ENCODE results near the gene CEP72. TPM values are rescaled to one million over a fixed set of nuclear protein-coding genes. Genes with fewer than 3 reads are reported as not detected.

Gene CEP72
- total RNA-seq, 1 experiment from 2014 or later: 16.4 TPM

- TF ChIP-seq, protein P1, sequence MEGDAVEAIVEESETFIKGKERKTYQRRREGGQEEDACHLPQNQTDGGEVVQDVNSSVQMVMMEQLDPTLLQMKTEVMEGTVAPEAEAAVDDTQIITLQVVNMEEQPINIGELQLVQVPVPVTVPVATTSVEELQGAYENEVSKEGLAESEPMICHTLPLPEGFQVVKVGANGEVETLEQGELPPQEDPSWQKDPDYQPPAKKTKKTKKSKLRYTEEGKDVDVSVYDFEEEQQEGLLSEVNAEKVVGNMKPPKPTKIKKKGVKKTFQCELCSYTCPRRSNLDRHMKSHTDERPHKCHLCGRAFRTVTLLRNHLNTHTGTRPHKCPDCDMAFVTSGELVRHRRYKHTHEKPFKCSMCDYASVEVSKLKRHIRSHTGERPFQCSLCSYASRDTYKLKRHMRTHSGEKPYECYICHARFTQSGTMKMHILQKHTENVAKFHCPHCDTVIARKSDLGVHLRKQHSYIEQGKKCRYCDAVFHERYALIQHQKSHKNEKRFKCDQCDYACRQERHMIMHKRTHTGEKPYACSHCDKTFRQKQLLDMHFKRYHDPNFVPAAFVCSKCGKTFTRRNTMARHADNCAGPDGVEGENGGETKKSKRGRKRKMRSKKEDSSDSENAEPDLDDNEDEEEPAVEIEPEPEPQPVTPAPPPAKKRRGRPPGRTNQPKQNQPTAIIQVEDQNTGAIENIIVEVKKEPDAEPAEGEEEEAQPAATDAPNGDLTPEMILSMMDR (IDR thresholded peaks at IDR 0.05; ENCODE audit: unreplicated experiment): no peak
- ChIA-PET POLR2A (no interaction called here), CTCF (no interaction called here)
- peaks cover 8% of the 10 kb centered on the region for H3K9me3 Mint-ChIP-seq (ENCODE audit: unreplicated experiment)
- H3K27ac Mint-ChIP-seq (ENCODE audit: low read depth, unreplicated experiment): no peak overlapping the region
- intact Hi-C loops (cut with micrococcal nuclease): no loop called here
- peaks cover 68% of the 10 kb centered on the region for H3K27me3 Mint-ChIP-seq (ENCODE audit: insufficient read depth, unreplicated experiment)
- H3K36me3 Mint-ChIP-seq (ENCODE audit: insufficient read depth, unreplicated experiment): no peaks in the 10 kb centered on the region
- no peak for DNase-seq (ENCODE audit: unreplicated experiment)
- BruUV-seq (replicated peaks): no TSS peak
- H3K4me1 Mint-ChIP-seq (ENCODE audit: insufficient read depth, unreplicated experiment): no peaks in the 10 kb centered on the region
- H3K4me3 Mint-ChIP-seq (ENCODE audit: unreplicated experiment): no peak overlapping the region
Observed at GRCh38 chr5:583645-584044, 28.5 kb upstream of the CEP72 start.

DNA sequence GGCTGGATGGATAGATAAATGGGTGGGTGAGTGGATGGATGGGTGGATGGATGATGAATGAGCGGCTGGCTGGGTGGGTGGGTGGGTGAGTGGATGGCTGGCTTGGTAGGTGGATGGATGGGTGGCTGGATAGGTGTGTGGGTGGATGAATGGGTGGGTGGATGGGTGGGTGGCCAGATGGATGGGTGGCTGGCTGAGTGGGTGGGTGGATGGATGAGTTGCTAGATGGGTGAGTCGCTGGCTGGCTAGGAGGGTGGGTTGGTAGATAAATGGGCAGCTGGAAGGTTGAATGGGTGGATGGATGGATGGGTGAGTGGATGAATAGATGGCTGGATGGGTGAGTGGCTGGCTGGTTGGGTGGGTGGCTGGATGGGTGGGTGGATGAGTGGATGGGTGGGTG, 27.9 kb upstream of the CEP72 start:
- DNase-seq (ENCODE audit: unreplicated experiment): no peak
- Mint-ChIP-seq H3K36me3 (ENCODE audit: insufficient read depth, unreplicated experiment) (no peaks in the 10 kb centered on the region), H3K27ac (ENCODE audit: low read depth, unreplicated experiment) (no peak overlapping the region), H3K4me3 (ENCODE audit: unreplicated experiment) (no peak overlapping the region), H3K27me3 (ENCODE audit: insufficient read depth, unreplicated experiment) (peaks cover 69% of the 10 kb centered on the region), H3K9me3 (ENCODE audit: unreplicated experiment) (peaks cover 8% of the 10 kb centered on the region), H3K4me1 (ENCODE audit: insufficient read depth, unreplicated experiment) (no peaks in the 10 kb centered on the region)
- TF ChIP-seq, protein P1 (IDR thresholded peaks at IDR 0.05; ENCODE audit: unreplicated experiment): no peak
- ChIA-PET CTCF (no interaction called here), POLR2A (no interaction called here)
- intact Hi-C loops (cut with micrococcal nuclease): no loop called here
- no TSS peak for BruUV-seq (replicated peaks)

GRCh38 chr5:584846-585245, 27.3 kb upstream of the CEP72 start:
- H3K9me3 Mint-ChIP-seq (ENCODE audit: unreplicated experiment): peaks cover 8% of the 10 kb centered on the region
- no peak overlapping the region for H3K27ac Mint-ChIP-seq (ENCODE audit: low read depth, unreplicated experiment)
- no peak for DNase-seq (ENCODE audit: unreplicated experiment)
- ChIA-PET CTCF (no interaction called here), POLR2A (no interaction called here)
- no peaks in the 10 kb centered on the region for H3K4me1 Mint-ChIP-seq (ENCODE audit: insufficient read depth, unreplicated experiment)
- no peak overlapping the region for H3K4me3 Mint-ChIP-seq (ENCODE audit: unreplicated experiment)
- no TSS peak for BruUV-seq (replicated peaks)
- H3K36me3 Mint-ChIP-seq (ENCODE audit: insufficient read depth, unreplicated experiment): no peaks in the 10 kb centered on the region
- intact Hi-C loops (cut with micrococcal nuclease): no loop called here
- peaks cover 74% of the 10 kb centered on the region for H3K27me3 Mint-ChIP-seq (ENCODE audit: insufficient read depth, unreplicated experiment)
- TF ChIP-seq, protein P1 (IDR thresholded peaks at IDR 0.05; ENCODE audit: unreplicated experiment): no peak

- Mint-ChIP-seq H3K27me3 (ENCODE audit: insufficient read depth, unreplicated experiment) (peaks cover 70% of the 10 kb centered on the region), H3K36me3 (ENCODE audit: insufficient read depth, unreplicated experiment) (no peaks in the 10 kb centered on the region), H3K4me1 (ENCODE audit: insufficient read depth, unreplicated experiment) (no peaks in the 10 kb centered on the region), H3K9me3 (ENCODE audit: unreplicated experiment) (peaks cover 8% of the 10 kb centered on the region), H3K4me3 (ENCODE audit: unreplicated experiment) (no peak overlapping the region), H3K27ac (ENCODE audit: low read depth, unreplicated experiment) (no peak overlapping the region)
- ChIA-PET CTCF (no interaction called here), POLR2A (no interaction called here)
- TF ChIP-seq, protein P1 (IDR thresholded peaks at IDR 0.05; ENCODE audit: unreplicated experiment): no peak
- intact Hi-C loops (cut with micrococcal nuclease): no loop called here
- BruUV-seq (replicated peaks): no TSS peak
- DNase-seq (ENCODE audit: unreplicated experiment): no peak
Observed at GRCh38 chr5:585556-585955, 26.6 kb upstream of the CEP72 start.
